T-helper 17 cell (primary cell): Measurements from ENCODE around the gene SPATC1L. TPM values are rescaled to one million over a fixed set of nuclear protein-coding genes. Genes with fewer than 3 reads are reported as not detected.
"Not testable (repeated sequence)": the region's sequence is repeated elsewhere in the genome, so short reads cannot be mapped to it uniquely, and the experiment has no call there.

Experiments
- ATAC-seq: fragments of 150-1000 bp; cut with Tn5 transposase; 2 replicates; pipeline ENCODE4 v1.10.0; 2021; ENCODE audit warnings: mild to moderate bottlenecking, moderate library complexity
- DNase-seq, 3 donors: peaks; one replicate each; pipeline versions ENCODE4 v3.0.0 to v3.0.0-alpha.2; 2020 to 2021
- H3K9me3 ChIP-seq: one replicate; pipeline ENCODE4 v1.7.0; 2013; ENCODE audit warnings: low read length, mild to moderate bottlenecking; ENCODE audit not compliant: control insufficient read depth, poor library complexity, severe bottlenecking
- H3K27ac Mint-ChIP-seq: one replicate; pipeline ENCODE4 v1.8.0; 2022; ENCODE audit warnings: mild to moderate bottlenecking, moderate library complexity, mixed read lengths
- H3K27me3 Mint-ChIP-seq: one replicate; pipeline ENCODE4 v1.8.0; 2022; ENCODE audit warnings: mixed read lengths
- H3K36me3 Mint-ChIP-seq: one replicate; pipeline ENCODE4 v1.8.0; 2022; ENCODE audit warnings: low read depth, mixed read lengths
- H3K4me1 Mint-ChIP-seq: one replicate; pipeline ENCODE4 v1.8.0; 2022; ENCODE audit warnings: mild to moderate bottlenecking, mixed read lengths
- H3K4me3 Mint-ChIP-seq: one replicate; pipeline ENCODE4 v1.8.0; 2022; ENCODE audit warnings: mild to moderate bottlenecking, moderate library complexity, mixed read lengths
- total RNA-seq, 4 donors: library from RNA in 2 of 4; stranded (reverse) in 2 of 4; gene quantifications; one replicate each; pipeline ENCODE4 v1.2.3 and lab custom pipeline; 2022 to 2026

SPATC1L gene
- total RNA-seq, 2 donors from 2014 or later = 2.6 to 3.1 TPM

GRCh38 chr21:46200877-46201803 lies 16.9 kb upstream of the SPATC1L start:
- ATAC-seq, H3K27me3 Mint-ChIP-seq, H3K9me3 ChIP-seq, H3K27ac Mint-ChIP-seq, DNase-seq, H3K4me3 Mint-ChIP-seq, H3K36me3 Mint-ChIP-seq, H3K4me1 Mint-ChIP-seq: not testable (repeated sequence)

GRCh38 chr21:46199436-46200373 lies 15.4 kb upstream of the SPATC1L start:
- no peak overlapping the region for H3K4me3 Mint-ChIP-seq
- no peak for ATAC-seq
- H3K36me3 Mint-ChIP-seq = peaks cover 3% of the 10 kb centered on the region
- peaks cover 5% of the 10 kb centered on the region for H3K4me1 Mint-ChIP-seq
- no peaks in the 10 kb centered on the region for H3K9me3 ChIP-seq
- no peaks in the 10 kb centered on the region for H3K27me3 Mint-ChIP-seq
- DNase-seq = no peak
- H3K27ac Mint-ChIP-seq = no peak overlapping the region

- Mint-ChIP-seq H3K4me1 (peaks cover 2% of the 10 kb centered on the region), H3K4me3 (no peak overlapping the region), H3K27ac (peak overlapping the region; percentile 47), H3K36me3 (peaks cover 3% of the 10 kb centered on the region), H3K27me3 (no peaks in the 10 kb centered on the region)
- DNase-seq (no peak), ATAC-seq (no peak)
- H3K9me3 ChIP-seq = no peaks in the 10 kb centered on the region
Observed at GRCh38 chr21:46196733-46197132, 12.5 kb upstream of the SPATC1L start.

GRCh38 chr21:46195595-46196195 lies 11.4 kb upstream of the SPATC1L start:
- DNase-seq (no peak), ATAC-seq (no peak)
- peaks cover 2% of the 10 kb centered on the region for H3K4me1 Mint-ChIP-seq
- H3K27me3 Mint-ChIP-seq = no peaks in the 10 kb centered on the region
- peaks cover 3% of the 10 kb centered on the region for H3K36me3 Mint-ChIP-seq
- H3K27ac Mint-ChIP-seq = peak overlapping the region; percentile 41
- H3K9me3 ChIP-seq = no peaks in the 10 kb centered on the region
- H3K4me3 Mint-ChIP-seq = no peak overlapping the region

- Mint-ChIP-seq H3K27ac (peak overlapping the region; percentile 41), H3K36me3 (peaks cover 2% of the 10 kb centered on the region), H3K27me3 (no peaks in the 10 kb centered on the region), H3K4me1 (peaks cover 1% of the 10 kb centered on the region), H3K4me3 (no peak overlapping the region)
- ATAC-seq = no peak
- no peak for DNase-seq
- H3K9me3 ChIP-seq = no peaks in the 10 kb centered on the region
Observed at GRCh38 chr21:46194374-46195334, 10.4 kb upstream of the SPATC1L start.

- Mint-ChIP-seq H3K27ac (no peak overlapping the region), H3K4me3 (no peak overlapping the region), H3K36me3 (peaks cover 2% of the 10 kb centered on the region), H3K4me1 (no peaks in the 10 kb centered on the region), H3K27me3 (no peaks in the 10 kb centered on the region)
- DNase-seq = no peak
- no peak for ATAC-seq
- H3K9me3 ChIP-seq = no peaks in the 10 kb centered on the region
Observed at GRCh38 chr21:46193829-46194373, 9.6 kb upstream of the SPATC1L start.

GRCh38 chr21:46191686-46192575 lies 7.7 kb upstream of the SPATC1L start:
- Mint-ChIP-seq H3K4me1 (peaks cover 2% of the 10 kb centered on the region), H3K4me3 (no peak overlapping the region), H3K27me3 (no peaks in the 10 kb centered on the region), H3K27ac (no peak overlapping the region), H3K36me3 (peaks cover 3% of the 10 kb centered on the region)
- DNase-seq = no peak
- no peaks in the 10 kb centered on the region for H3K9me3 ChIP-seq
- no peak for ATAC-seq

- peaks cover 2% of the 10 kb centered on the region for H3K4me1 Mint-ChIP-seq
- no peaks in the 10 kb centered on the region for H3K27me3 Mint-ChIP-seq
- H3K4me3 Mint-ChIP-seq = no peak overlapping the region
- H3K27ac Mint-ChIP-seq = no peak overlapping the region
- no peaks in the 10 kb centered on the region for H3K9me3 ChIP-seq
- ATAC-seq (no peak), DNase-seq (no peak)
- H3K36me3 Mint-ChIP-seq = peaks cover 3% of the 10 kb centered on the region
Observed at GRCh38 chr21:46191257-46191685, 7.0 kb upstream of the SPATC1L start.

GRCh38 chr21:46190491-46191131 lies 6.4 kb upstream of the SPATC1L start:
- DNase-seq (no peak), ATAC-seq (no peak)

GRCh38 chr21:46189959-46190490 lies 5.8 kb upstream of the SPATC1L start:
- Mint-ChIP-seq H3K27ac (no peak overlapping the region), H3K4me3 (no peak overlapping the region), H3K4me1 (peaks cover 2% of the 10 kb centered on the region), H3K36me3 (peaks cover 2% of the 10 kb centered on the region), H3K27me3 (no peaks in the 10 kb centered on the region)
- no peak for ATAC-seq
- no peak for DNase-seq
- no peaks in the 10 kb centered on the region for H3K9me3 ChIP-seq

More at GRCh38 chr21:46190491-46191131, 6.4 kb upstream of the SPATC1L start:
- H3K9me3 ChIP-seq = no peaks in the 10 kb centered on the region
- Mint-ChIP-seq H3K4me1 (peaks cover 2% of the 10 kb centered on the region), H3K27me3 (no peaks in the 10 kb centered on the region), H3K4me3 (no peak overlapping the region), H3K36me3 (peaks cover 3% of the 10 kb centered on the region), H3K27ac (no peak overlapping the region)
